ENCODE data around the gene LETM1. TPM values are rescaled to one million over a fixed set of nuclear protein-coding genes. Genes with fewer than 3 reads are reported as not detected.

Gene LETM1
- total RNA-seq, 1 donor from 2014 or later = 60.3 TPM

DNA sequence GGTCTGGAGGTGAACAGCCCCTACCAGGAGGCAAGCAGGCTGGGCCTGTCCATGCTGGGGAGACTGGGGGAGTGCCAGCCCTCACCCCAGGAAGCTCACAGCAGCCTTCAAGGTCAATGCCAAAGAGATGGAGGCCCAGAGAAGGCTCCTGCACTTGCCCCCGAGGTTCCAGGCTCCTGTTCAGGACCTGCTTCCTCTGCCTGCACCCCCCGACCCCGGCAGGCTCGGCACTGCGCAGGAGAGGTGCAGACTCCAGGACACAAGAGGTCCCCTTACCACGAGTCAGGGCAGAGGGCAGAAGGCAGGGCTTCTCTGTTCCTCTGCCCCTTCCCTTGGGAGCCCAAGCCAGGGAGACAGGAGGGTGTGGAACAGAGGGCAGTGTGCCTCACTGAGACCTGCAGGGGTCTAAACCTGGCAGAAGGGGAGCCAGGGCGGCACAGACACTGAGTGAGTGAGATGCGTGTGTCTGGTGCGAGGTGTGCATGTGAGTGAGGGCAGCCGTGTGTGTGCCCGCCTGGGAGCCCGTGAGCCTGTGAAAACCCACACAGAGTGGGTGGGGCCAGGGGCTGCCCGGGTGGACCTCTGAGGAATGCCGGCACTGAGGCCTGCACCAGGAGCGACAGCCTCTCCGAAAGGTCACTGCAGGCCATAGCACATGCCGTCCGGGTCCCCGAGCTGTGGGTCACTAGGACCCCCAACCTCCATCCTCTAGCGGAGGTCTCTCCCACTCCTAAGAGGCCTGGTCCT, 93.5 kb downstream of the LETM1 start:
- TF ChIP-seq, protein P1, sequence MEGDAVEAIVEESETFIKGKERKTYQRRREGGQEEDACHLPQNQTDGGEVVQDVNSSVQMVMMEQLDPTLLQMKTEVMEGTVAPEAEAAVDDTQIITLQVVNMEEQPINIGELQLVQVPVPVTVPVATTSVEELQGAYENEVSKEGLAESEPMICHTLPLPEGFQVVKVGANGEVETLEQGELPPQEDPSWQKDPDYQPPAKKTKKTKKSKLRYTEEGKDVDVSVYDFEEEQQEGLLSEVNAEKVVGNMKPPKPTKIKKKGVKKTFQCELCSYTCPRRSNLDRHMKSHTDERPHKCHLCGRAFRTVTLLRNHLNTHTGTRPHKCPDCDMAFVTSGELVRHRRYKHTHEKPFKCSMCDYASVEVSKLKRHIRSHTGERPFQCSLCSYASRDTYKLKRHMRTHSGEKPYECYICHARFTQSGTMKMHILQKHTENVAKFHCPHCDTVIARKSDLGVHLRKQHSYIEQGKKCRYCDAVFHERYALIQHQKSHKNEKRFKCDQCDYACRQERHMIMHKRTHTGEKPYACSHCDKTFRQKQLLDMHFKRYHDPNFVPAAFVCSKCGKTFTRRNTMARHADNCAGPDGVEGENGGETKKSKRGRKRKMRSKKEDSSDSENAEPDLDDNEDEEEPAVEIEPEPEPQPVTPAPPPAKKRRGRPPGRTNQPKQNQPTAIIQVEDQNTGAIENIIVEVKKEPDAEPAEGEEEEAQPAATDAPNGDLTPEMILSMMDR (IDR thresholded peaks at IDR 0.05; ENCODE audit: insufficient read depth, low read depth, low read length) = no peak
- TF ChIP-seq EZH2 (IDR thresholded peaks at IDR 0.05; ENCODE audit: insufficient read depth, low read length) = no peak
- Mint-ChIP-seq H3K36me3 (ENCODE audit: low read depth, unreplicated experiment) (no peaks in the 10 kb centered on the region), H3K27ac (ENCODE audit: unreplicated experiment) (no peak overlapping the region), H3K9me3 (ENCODE audit: unreplicated experiment) (no peaks in the 10 kb centered on the region), H3K27me3 (ENCODE audit: low read depth, unreplicated experiment) (peaks cover 9% of the 10 kb centered on the region), H3K4me3 (ENCODE audit: unreplicated experiment) (no peak overlapping the region), H3K4me1 (ENCODE audit: low read depth, unreplicated experiment) (no peaks in the 10 kb centered on the region)
- no peak for FAIRE-seq
- Histone ChIP-seq H3K27ac (ENCODE audit: low read depth, low read length) (no peak overlapping the region), H3K4me3 (ENCODE audit: insufficient read depth, low read depth, low read length) (no peak overlapping the region), H3K4me1 (ENCODE audit: insufficient read depth, low read length) (no peaks in the 10 kb centered on the region), H3K27me3 (ENCODE audit: insufficient read depth, low read length) (no peaks in the 10 kb centered on the region), H2AFZ (ENCODE audit: low read depth, low read length) (no peak overlapping the region), H3K36me3 (ENCODE audit: insufficient read depth, low read length) (no peaks in the 10 kb centered on the region), H4K20me1 (ENCODE audit: insufficient read depth, low read length) (no peaks in the 10 kb centered on the region), H3K79me2 (ENCODE audit: insufficient read depth, low read length) (no peaks in the 10 kb centered on the region), H3K9ac (ENCODE audit: low read length) (no peak overlapping the region), H3K4me2 (ENCODE audit: low read length) (no peak overlapping the region), H3K9me3 (ENCODE audit: insufficient read depth, low read depth, low read length) (no peaks in the 10 kb centered on the region)
- no peak for DNase-seq (ENCODE audit: low read depth)

Other genes starting within 250 kb of the LETM1 start
- gene FAM53A, start 171.8 kb downstream of the LETM1 start, total RNA-seq = 2.1 and 3.4 TPM in 2 replicates
- gene SLBP, start 143.8 kb downstream of the LETM1 start, total RNA-seq = 44.5 and 45.1 TPM in 2 replicates
- gene TMEM129, start 134.8 kb downstream of the LETM1 start, total RNA-seq = 26.8 and 29.3 TPM in 2 replicates
- gene TACC3, start 134.6 kb downstream of the LETM1 start, total RNA-seq = 10.2 and 15.0 TPM in 2 replicates
- gene FGFR3, start 62.9 kb downstream of the LETM1 start, total RNA-seq = 3.6 and 3.9 TPM in 2 replicates
- 19.2 and 31.3 TPM in 2 replicates for gene NSD2, start 15.2 kb upstream of the LETM1 start, total RNA-seq
- gene NELFA, start 152.8 kb upstream of the LETM1 start, total RNA-seq = 22.1 and 24.5 TPM in 2 replicates
- gene NAT8L, start 203.2 kb upstream of the LETM1 start, total RNA-seq = 1.2 and 1.6 TPM in 2 replicates

Data from astrocyte (in vitro differentiated cells and primary cell).